Uterus (tissue), 2 donors: ENCODE results near the gene CCDC150.

Experiments used
- POLR2A ChIP-seq, 2 donors: fragments of 450-650 bp; IDR thresholded peaks; one replicate each; pipeline ENCODE4 v1.6.1; 2016; ENCODE audit warnings: antibody characterized with exemption in 2 of 2, mild to moderate bottlenecking in 1 of 2, moderate library complexity in 1 of 2
- TF ChIP-seq, protein P1 (sequence below), 4 experiments: fragments of 200-600 bp in 2 of 4; fragments of 450-650 bp in 2 of 4; sonication (generic) in 2 of 4; IDR thresholded peaks; one replicate each; pipeline ENCODE4 v1.5.1; 2016 to 2019; ENCODE audit warnings: antibody characterized with exemption in 4 of 4, mild to moderate bottlenecking in 2 of 4, moderate library complexity in 1 of 4

DNA sequence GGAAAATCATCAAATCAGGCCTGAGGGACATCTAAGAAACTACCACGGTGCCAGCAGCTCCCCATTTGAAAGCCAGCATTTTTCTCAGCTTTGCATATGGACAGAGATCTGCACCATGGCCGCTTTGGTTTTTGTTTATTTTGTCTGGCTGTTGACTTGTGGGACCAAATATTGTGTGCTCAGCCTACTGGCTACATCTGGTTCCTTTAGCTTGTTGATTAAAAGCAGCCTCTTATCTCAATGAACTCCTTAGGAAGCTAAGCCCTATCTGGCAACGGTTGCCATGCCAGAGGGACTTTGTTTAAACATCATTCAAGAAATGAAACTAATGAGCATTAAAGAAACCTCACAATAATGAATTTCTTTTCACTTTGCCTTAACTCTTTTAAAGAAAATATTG lies 32.4 kb upstream of the CCDC150 start:
- TF ChIP-seq POLR2A (IDR thresholded peaks at IDR 0.05), result no peak
- TF ChIP-seq, protein P1, sequence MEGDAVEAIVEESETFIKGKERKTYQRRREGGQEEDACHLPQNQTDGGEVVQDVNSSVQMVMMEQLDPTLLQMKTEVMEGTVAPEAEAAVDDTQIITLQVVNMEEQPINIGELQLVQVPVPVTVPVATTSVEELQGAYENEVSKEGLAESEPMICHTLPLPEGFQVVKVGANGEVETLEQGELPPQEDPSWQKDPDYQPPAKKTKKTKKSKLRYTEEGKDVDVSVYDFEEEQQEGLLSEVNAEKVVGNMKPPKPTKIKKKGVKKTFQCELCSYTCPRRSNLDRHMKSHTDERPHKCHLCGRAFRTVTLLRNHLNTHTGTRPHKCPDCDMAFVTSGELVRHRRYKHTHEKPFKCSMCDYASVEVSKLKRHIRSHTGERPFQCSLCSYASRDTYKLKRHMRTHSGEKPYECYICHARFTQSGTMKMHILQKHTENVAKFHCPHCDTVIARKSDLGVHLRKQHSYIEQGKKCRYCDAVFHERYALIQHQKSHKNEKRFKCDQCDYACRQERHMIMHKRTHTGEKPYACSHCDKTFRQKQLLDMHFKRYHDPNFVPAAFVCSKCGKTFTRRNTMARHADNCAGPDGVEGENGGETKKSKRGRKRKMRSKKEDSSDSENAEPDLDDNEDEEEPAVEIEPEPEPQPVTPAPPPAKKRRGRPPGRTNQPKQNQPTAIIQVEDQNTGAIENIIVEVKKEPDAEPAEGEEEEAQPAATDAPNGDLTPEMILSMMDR (IDR thresholded peaks at IDR 0.05), result no peak
